A549 (cell line): ENCODE results near the gene UBQLN3. TPM values are rescaled to one million over a fixed set of nuclear protein-coding genes. Genes with fewer than 3 reads are reported as not detected.

ENCODE experiments used
- ATAC-seq, 2 experiments: fragments of 200-7000 bp in 1 of 2; fragments of >200 bp in 1 of 2; cut with Nextera tagmentation in 1 of 2; cut with Tn5 transposase in 1 of 2; 3 replicates each; pipeline versions ENCODE4 v1.8.0 to v1.9.1; 2018 to 2020; ENCODE audit warnings: mild to moderate bottlenecking in 1 of 2, moderate library complexity in 1 of 2
- CTCF ChIA-PET: fragments of 300-600 bp; sonication (Branson Sonifier 250); formaldehyde crosslinking; extraction: SDS; loops from one replicate; lab custom pipeline; 2021; ENCODE audit warnings: antibody characterized with exemption, inconsistent platforms; lab: Yijun Ruan, JAX
- POLR2A ChIA-PET: fragments of 350-600 bp; formaldehyde crosslinking; extraction: SDS; loops from one replicate; lab custom pipeline; 2021; ENCODE audit warnings: antibody characterized with exemption, inconsistent platforms; lab: Yijun Ruan, JAX
- DNase-seq, 2 experiments: peaks; one replicate each; pipeline versions ENCODE4 v3.0.0 to v3.0.0-alpha.2; 2011 to 2016; ENCODE audit warnings: low read depth in 1 of 2, low spot score in 1 of 2
- FAIRE-seq: peaks from 2 replicates; lab custom pipeline; 2011; peaks lifted over from hg19 to GRCh38; lab: Jason Lieb, UNC
- H3K27ac ChIP-seq, 2 experiments: fragments of >200 bp; sonication (Bioruptor Twin); formaldehyde crosslinking; 3 replicates each; pipeline ENCODE4 v1.5.1; 2016 to 2017
- H3K4me1 ChIP-seq: fragments of >200 bp; sonication (Bioruptor Twin); formaldehyde crosslinking; 3 replicates; pipeline ENCODE4 v1.6.1; 2016
- H3K4me2 ChIP-seq: fragments of >200 bp; sonication (Bioruptor Twin); formaldehyde crosslinking; 3 replicates; pipeline ENCODE4 v1.6.1; 2016
- H3K4me3 ChIP-seq: fragments of >200 bp; sonication (Bioruptor Twin); formaldehyde crosslinking; 3 replicates; pipeline ENCODE4 v1.5.1; 2016
- H3K9me3 ChIP-seq: fragments of >200 bp; sonication (Bioruptor Twin); formaldehyde crosslinking; 3 replicates; pipeline ENCODE4 v1.6.1; 2016
- ATOH8 ChIP-seq: fragments of 250-450 bp; sonication (Bioruptor Pico); IDR thresholded peaks from 2 replicates; pipeline ENCODE4 v1.5.0; 2020; ENCODE audit warnings: low read depth, mild to moderate bottlenecking, moderate library complexity
- BCL3 ChIP-seq: fragments of >200 bp; sonication (Bioruptor Twin); formaldehyde crosslinking; IDR thresholded peaks from 3 replicates; pipeline ENCODE4 v1.6.1; 2016
- CBX8 ChIP-seq: fragments of 200-600 bp; sonication (generic); IDR thresholded peaks from 2 replicates; pipeline ENCODE4 v1.6.1; 2016
- HEYL ChIP-seq: fragments of 250-450 bp; sonication (Bioruptor Pico); IDR thresholded peaks from 2 replicates; pipeline ENCODE4 v1.8.0; 2021; ENCODE audit warnings: mild to moderate bottlenecking, moderate library complexity
- HMGXB4 ChIP-seq: fragments of 250-450 bp; sonication (Bioruptor Pico); IDR thresholded peaks from 2 replicates; pipeline ENCODE4 v1.5.0; 2021; ENCODE audit warnings: mild to moderate bottlenecking, moderate library complexity, borderline replicate concordance
- HOXB13 ChIP-seq: fragments of 250-450 bp; sonication (Bioruptor Pico); IDR thresholded peaks from 2 replicates; pipeline ENCODE4 v1.5.0; 2020; ENCODE audit warnings: low read depth, mild to moderate bottlenecking, moderate library complexity
- KDM1A ChIP-seq: fragments of 200-600 bp; sonication (generic); IDR thresholded peaks from 2 replicates; pipeline ENCODE4 v1.6.1; 2016; ENCODE audit warnings: low read depth, mild to moderate bottlenecking
- MAZ ChIP-seq: fragments of 150-350 bp; IDR thresholded peaks from 2 replicates; pipeline ENCODE4 v1.6.1; 2014; ENCODE audit warnings: antibody characterized with exemption, low read depth, low read length, borderline replicate concordance
- MYC ChIP-seq: IDR thresholded peaks from 2 replicates; pipeline ENCODE4 v1.6.1; 2012; ENCODE audit warnings: mild to moderate bottlenecking, inconsistent platforms, low read length, improper control_type of control experiment, borderline replicate concordance
- PBX3 ChIP-seq: IDR thresholded peaks from 2 replicates; pipeline ENCODE4 v1.6.1; 2012
- POLR2AphosphoS2 ChIP-seq: conservative IDR thresholded peaks from 2 replicates; pipeline ENCODE4 v1.6.1; 2012; ENCODE audit warnings: low read length, improper control_type of control experiment, inconsistent platforms
- RAD21 ChIP-seq, 2 experiments: fragments of >200 bp in 1 of 2; sonication (Bioruptor Twin) in 1 of 2; formaldehyde crosslinking in 1 of 2; IDR thresholded peaks in 1 of 2; conservative IDR thresholded peaks in 1 of 2; 2 replicates in 1 of 2; 3 replicates in 1 of 2; pipeline ENCODE4 v1.6.1; 2012 to 2018; ENCODE audit warnings: inconsistent platforms in 1 of 2
- RARB ChIP-seq: fragments of 250-450 bp; sonication (Bioruptor Pico); IDR thresholded peaks from 2 replicates; pipeline ENCODE4 v1.8.0; 2021; ENCODE audit warnings: mild to moderate bottlenecking, moderate library complexity
- RCOR1 ChIP-seq: fragments of 150-350 bp; IDR thresholded peaks from 2 replicates; pipeline ENCODE4 v1.6.1; 2014; ENCODE audit warnings: antibody characterized with exemption, low read length, low read depth
- REST ChIP-seq: fragments of 200-600 bp; sonication (generic); IDR thresholded peaks from 2 replicates; pipeline ENCODE4 v1.6.1; 2016; ENCODE audit warnings: antibody characterized with exemption, mild to moderate bottlenecking, moderate library complexity
- RNF2 ChIP-seq: fragments of 200-600 bp; sonication (generic); IDR thresholded peaks from 2 replicates; pipeline ENCODE4 v1.6.1; 2016; ENCODE audit warnings: low read depth, mild to moderate bottlenecking, antibody characterized with exemption, moderate library complexity, borderline replicate concordance
- TFCP2L1 ChIP-seq: fragments of 250-450 bp; sonication (Bioruptor Pico); IDR thresholded peaks from 2 replicates; pipeline ENCODE4 v1.5.0; 2021; ENCODE audit warnings: mild to moderate bottlenecking
- USF2 ChIP-seq: fragments of 450-650 bp; IDR thresholded peaks from 2 replicates; pipeline ENCODE4 v1.6.1; 2014; ENCODE audit warnings: antibody characterized with exemption
- ZNF302 ChIP-seq: fragments of 250-450 bp; sonication (Bioruptor Pico); IDR thresholded peaks from 2 replicates; pipeline ENCODE4 v1.9.0; 2021; ENCODE audit warnings: inconsistent platforms, mild to moderate bottlenecking, moderate library complexity
- WGBS: methylation state at CpG from one replicate; pipeline ENCODE4 v1.1.6; 2017; ENCODE audit errors: missing lambda C conversion rate; 5-methylcytosine and 5-hydroxymethylcytosine counted together
- polyA plus RNA-seq, 4 experiments: library from polyadenylated mRNA; depleted of rRNA in 3 of 4; stranded (reverse); fragments of >200 nt; fragmentation: RNase III in 1 of 4; extraction: RNeasy Plus Mini Kit Qiagen cat#74134 plus additional on column Dnase treatment in 1 of 4; gene quantifications; 2 replicates in 3 of 4; 3 replicates in 1 of 4; pipeline ENCODE4 v1.2.3, GENCODE V29; 2011 to 2017

UBQLN3 gene
- polyA plus RNA-seq, 2 of the 4 experiments (the other 2 are of a cell fraction), result not detected

- TF ChIP-seq RNF2, result no peak
- TF ChIP-seq RAD21 (conservative IDR thresholded peaks at IDR 0.05 in 1 of 2, IDR thresholded peaks at IDR 0.05 in 1 of 2), result no peak
- TF ChIP-seq RARB, result no peak
- no peaks in the 10 kb centered on the region for H3K4me1 ChIP-seq
- no peak overlapping the region for H3K4me2 ChIP-seq
- H3K4me3 ChIP-seq, result no peak overlapping the region
- ATAC-seq (no peak), FAIRE-seq (no peak), DNase-seq (no peak)
- ChIA-PET POLR2A (no interaction called here), CTCF (interaction anchor here (1.4 kb wide), 1 partner anchor 9 kb away, joined by 3 read pairs; no protein-coding TSS in a partner anchor)
- 21% methylated on average over 5 of the region's 5 CpGs for WGBS
- H3K9me3 ChIP-seq, result no peaks in the 10 kb centered on the region
- no peak overlapping the region for H3K27ac ChIP-seq
Observed at GRCh38 chr11:5489576-5490357, 20.0 kb downstream of the UBQLN3 start.

GRCh38 chr11:5488798-5489399 lies 20.9 kb downstream of the UBQLN3 start:
- no peak for DNase-seq
- POLR2A ChIA-PET, result no interaction called here
- 27% methylated on average over 4 of the region's 4 CpGs for WGBS
- no peak for FAIRE-seq
- CTCF ChIA-PET, result interaction anchor here (1.4 kb wide), 1 partner anchor 10 kb away, joined by 3 read pairs; no protein-coding TSS in a partner anchor
- H3K4me2 ChIP-seq, result no peak overlapping the region
- no peak overlapping the region for H3K4me3 ChIP-seq
- no peak overlapping the region for H3K27ac ChIP-seq
- H3K4me1 ChIP-seq, result no peaks in the 10 kb centered on the region
- ATAC-seq, result no peak
- H3K9me3 ChIP-seq, result no peaks in the 10 kb centered on the region
- TF ChIP-seq CBX8 (no peak), TFCP2L1 (no peak), ZNF302 (CRISPR knock-in tag) (no peak), HOXB13 (no peak), USF2 (no peak), ATOH8 (CRISPR knock-in tag) (no peak), POLR2AphosphoS2 (no peak)
- TF ChIP-seq, all 56 proteins: peak for 0

- Histone ChIP-seq H3K9me3 (no peaks in the 10 kb centered on the region), H3K27ac (no peak within 1 kb of the TSS), H3K4me2 (no peak within 1 kb of the TSS), H3K4me3 (no peak within 1 kb of the TSS), H3K4me1 (no peaks in the 10 kb centered on the region)
- POLR2A ChIA-PET, result no interaction called here
- FAIRE-seq, result no peak
- no peak for TF ChIP-seq RCOR1
- TF ChIP-seq MYC, result no peak
- TF ChIP-seq KDM1A, result no peak
- TF ChIP-seq HEYL (CRISPR knock-in tag), result no peak
- TF ChIP-seq PBX3, result no peak
- no peak for TF ChIP-seq REST
- TF ChIP-seq MAZ, result no peak
- TF ChIP-seq HMGXB4 (CRISPR knock-in tag), result no peak
- no peak for TF ChIP-seq BCL3
- no peak for DNase-seq
- no peak for ATAC-seq
- CTCF ChIA-PET, result no interaction called here
Observed at GRCh38 chr11:5488385-5488784, 21.4 kb downstream of the UBQLN3 start, which contains the start of gene OR52D1. TSS of gene OR52D1 (plus strand) at chr11:5488685. CDS start at chr11:5488707, 22 bp downstream.
